NOMO-1 treated with dmso at 0.1 percent for 144 hours (cell line): ENCODE results near the gene WDR70.
"Not testable (repeated sequence)": the region's sequence is repeated elsewhere in the genome, so short reads cannot be mapped to it uniquely, and the experiment has no call there.

ENCODE experiments used
- DNase-seq: peaks from one replicate; lab custom pipeline; 2025; ENCODE audit not compliant: unreplicated experiment; lab: John Stamatoyannopoulos, UW

Gene WDR70

DNA sequence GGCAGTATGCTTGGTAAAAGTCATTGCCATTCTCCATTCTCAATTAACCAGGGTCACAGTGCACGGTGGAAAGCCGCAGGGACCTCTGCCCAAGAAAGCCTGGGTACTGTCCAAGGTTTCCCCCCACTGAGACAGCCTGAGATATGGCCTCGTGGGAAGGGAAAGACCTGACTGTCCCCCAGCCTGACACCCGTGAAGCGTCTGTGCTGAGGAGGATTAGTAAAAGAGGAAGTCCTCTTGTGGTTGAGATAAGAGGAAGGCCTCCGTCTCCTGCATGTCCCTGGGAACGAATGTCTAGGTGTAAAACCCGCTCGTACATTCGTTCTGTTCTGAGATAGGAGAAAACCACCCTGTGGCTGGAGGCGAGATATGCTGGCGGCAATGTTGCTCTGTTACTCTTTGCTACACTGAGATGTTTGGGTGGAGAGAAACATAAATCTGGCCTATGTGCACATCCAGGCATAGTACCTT lies 293.0 kb downstream of the WDR70 start:
- DNase-seq: peak; percentile 84

DNA sequence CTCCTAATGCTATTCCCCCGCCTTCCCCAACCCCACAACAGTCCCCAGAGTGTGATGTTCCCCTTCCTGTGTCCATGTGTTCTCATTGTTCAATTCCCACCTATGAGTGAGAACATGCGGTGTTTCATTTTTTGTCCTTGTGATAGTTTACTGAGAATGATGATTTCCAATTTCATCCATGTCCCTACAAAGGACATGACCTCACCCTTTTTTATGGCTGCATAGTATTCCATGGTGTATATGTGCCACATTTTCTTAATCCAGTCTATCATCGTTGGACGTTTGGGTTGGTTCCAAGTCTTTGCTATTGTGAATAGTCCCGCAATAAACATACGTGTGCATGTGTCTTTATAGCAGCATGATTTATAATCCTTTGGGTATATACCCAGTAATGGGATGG lies 295.2 kb downstream of the WDR70 start:
- DNase-seq: not testable (repeated sequence)

DNA sequence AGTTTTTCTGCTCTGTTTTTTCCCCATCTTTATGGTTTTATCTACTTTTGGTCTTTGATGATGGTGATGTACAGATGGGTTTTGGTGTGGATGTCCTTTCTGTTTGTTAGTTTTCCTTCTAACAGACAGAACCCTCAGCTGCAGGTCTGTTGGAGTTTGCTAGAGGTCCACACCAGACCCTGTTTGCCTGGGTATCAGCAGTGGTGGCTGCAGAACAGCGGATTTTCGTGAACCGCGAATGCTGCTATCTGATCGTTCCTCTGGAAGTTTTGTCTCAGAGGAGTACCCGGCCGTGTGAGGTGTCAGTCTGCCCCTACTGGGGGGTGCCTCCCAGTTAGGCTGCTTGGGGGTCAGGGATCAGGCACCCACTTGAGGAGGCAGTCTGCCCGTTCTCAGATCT lies 300.2 kb downstream of the WDR70 start:
- DNase-seq: not testable (repeated sequence)

DNA sequence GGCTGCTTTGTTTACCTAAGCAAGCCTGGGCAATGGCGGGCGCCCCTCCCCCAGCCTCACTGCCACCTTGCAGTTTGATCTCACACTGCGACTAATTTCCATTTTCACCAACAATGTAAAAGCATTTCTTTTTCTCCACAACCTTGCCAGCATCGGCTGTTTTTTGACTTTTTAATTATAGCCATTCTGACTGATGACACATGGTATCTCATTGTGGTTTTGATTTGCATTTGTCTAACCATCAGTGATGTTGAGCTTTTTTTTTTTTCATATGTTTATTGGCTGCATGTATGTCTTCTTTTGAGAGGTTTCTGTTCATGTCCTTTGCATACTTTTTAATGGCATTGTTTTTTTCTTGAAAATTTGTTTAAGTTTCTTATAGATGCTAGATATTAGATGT lies 300.8 kb downstream of the WDR70 start:
- not testable (repeated sequence) for DNase-seq

DNA sequence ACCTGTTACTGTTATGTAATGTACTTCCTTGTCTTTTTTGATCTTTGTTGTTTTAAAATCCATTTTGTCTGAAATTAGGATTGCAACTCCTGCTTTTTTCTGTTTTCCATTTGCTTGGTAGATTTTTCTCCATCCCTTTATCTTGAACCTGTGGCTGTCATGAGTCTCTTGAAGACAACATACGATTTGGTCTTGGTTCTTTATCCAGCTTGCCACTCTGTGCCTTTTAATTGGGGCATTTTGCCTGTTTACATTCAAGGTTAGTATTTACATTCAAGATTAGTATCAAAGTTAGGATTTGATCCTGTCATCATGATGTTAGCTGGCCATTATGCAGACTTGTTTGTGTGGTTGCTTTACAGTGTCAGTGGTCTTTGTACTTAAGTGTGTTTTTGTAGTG lies 304.0 kb downstream of the WDR70 start:
- no peak for DNase-seq

DNA sequence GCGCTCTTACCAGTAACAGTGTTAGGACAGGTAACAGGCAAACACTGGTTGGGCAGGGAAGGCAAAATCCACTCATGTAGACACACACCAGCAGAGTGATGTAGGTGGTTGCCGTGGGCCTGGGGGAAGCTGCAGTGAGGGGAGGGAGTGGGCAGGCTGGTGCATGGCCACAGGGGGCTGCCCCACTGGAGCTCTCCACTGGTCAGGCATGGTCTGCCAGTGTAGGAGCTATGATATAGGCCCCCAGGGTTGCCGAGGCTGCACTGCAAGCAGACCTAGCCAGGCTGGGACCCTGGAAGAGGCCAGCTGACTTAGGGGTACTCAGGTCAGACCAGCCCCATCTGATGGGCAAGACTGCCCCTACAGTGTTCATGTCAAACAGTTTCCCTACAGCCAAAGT lies 306.1 kb downstream of the WDR70 start:
- no peak for DNase-seq

DNA sequence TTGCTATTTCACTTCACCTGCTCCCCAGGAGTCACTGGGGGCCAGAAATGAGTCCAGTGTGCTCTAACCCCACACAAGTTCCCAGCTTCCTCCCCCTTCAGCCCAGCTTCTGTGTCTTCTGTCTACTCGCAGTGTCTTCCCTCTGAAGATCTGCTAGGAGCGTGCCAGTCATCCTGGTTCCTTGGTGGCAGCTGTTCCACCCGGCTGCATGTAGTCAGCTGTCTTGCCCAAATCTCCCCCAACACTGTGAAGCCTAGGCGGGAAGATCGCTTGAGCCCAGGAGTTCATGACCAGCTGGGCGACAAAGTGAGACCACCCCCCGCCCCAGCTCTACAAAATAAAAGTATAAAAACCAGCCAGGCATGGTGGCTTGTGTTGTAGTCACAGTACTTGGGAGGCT lies 306.7 kb downstream of the WDR70 start:
- no peak for DNase-seq

DNA sequence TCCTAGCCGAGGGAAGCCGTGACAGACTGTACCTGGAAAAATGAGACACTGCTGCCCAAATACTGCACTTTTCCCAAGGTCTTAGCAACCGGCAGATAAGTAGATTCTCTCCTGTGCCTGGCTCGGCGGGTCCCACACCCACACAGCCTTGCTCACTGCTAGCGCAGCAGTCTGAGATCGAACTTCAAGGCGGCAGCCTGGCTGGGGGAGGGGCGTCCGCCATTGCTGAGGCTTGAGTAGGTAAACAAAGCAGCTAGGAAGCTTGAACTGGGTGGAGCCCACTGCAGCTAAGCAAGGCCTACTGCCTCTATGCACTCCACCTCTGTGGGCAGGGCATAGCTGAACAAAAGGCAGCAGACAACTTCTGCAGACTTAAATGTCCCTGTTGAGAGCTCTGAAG lies 309.8 kb downstream of the WDR70 start:
- DNase-seq: not testable (repeated sequence)

DNA sequence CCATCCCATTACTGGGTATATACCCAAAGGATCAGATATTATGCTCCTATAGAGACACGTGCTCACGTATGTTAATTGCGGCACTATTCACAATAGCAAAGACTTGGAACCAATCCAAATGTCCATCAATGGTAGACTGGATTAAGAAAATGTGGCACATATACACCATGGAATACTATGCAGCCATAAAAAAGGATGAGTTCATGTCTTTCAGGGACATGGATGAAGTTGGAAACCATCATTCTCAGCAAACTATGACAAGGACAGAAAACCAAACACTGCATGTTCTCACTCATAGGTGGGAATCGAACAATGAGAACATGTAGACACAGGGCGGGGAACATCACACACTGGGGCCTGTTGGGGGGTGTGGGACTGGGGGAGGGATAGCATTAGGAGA lies 315.2 kb downstream of the WDR70 start:
- DNase-seq: not testable (repeated sequence)

DNA sequence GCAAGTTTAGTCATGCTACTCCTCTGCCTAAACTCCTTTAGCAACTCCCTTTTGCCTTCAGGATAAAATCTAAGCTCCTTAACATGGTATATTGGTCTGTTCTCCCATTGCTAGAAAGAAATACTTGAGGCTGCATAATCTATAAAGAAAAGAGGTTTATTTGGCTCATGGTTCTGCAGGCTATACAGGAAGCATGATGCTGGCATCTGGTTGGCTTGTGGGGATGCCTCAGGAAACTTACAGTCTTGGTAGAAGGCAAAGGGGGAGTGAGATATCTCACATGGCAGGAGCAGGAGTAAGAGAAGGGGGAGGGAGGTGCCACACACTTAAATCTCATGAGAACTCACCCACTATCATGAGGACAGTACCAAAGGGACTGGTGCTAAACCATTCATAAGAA lies 315.7 kb downstream of the WDR70 start:
- DNase-seq: no peak

DNA sequence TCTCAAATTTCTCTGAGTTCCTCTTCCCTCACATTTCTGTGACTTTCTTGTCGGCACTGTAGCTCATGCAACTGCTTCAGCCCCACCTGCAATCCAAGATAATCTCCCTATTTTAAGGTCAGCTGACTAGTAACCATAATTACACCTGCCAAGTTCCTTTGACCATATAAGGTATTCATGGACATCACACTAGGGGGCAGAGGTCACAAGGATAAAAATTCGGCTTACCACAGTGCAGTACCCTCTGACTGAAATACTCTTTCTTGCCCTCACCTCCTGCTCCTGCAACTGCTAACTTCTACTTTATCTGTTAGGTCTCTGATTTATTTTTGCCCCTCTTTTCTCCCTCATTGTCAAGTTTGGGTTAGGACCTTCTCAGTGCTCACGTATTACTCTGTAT lies 316.5 kb downstream of the WDR70 start:
- no peak for DNase-seq

DNA sequence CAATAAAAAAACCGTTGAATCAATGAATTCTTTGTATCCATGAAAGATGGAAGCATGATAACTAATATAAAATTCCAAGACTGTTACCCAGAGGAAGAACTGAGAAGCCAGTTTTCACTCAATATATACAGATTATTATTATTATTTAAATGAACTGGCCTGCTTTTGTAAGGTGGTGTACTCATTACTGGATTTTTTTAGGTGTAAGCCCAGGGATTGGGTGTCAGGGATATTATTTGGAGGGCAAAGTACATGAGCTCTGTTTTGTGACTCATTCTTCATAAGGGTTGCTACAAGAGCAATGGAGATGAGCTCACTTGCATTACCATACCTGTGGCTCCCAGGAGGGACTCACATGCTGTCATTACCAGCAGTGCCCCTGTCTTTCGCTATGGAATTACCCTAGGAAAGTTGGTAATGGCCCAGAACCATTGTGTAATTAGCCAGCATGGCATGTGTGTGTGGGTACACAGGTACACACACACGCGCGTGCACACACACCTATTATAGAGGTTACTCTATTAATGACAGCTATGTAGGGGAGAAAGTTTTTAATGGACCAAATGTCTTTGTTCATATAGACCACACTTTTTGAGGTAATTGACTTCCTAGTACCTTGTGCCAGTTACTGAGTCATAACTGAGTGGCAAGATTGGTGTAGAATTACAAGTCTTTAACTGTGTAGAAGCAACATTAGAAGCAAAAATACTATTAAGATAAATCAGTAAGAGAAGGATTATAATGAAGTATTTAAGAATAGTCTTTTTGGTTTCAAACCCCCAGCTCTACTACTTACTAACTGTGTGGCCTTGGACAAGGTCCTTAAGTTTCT lies 317.3 kb downstream of the WDR70 start:
- DNase-seq: no peak

DNA sequence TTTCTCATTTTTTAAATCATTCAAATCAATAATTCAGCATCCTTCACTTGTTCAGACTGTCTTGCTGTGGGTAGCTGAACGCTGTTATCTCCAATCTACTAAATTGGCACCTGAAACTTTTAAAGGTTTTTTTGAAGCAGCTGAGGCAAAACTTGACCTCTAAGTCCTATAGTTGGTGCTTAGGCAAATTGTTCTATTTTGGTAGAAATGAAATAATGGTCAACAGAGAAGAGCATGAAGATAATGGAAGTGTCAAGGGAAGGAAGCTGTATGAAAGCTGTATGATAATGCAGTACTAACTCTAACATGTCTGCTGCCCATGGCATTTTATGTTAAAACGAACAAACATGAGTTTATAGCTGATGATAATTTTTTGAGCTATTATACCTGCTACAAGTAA lies 322.8 kb downstream of the WDR70 start:
- no peak for DNase-seq

DNA sequence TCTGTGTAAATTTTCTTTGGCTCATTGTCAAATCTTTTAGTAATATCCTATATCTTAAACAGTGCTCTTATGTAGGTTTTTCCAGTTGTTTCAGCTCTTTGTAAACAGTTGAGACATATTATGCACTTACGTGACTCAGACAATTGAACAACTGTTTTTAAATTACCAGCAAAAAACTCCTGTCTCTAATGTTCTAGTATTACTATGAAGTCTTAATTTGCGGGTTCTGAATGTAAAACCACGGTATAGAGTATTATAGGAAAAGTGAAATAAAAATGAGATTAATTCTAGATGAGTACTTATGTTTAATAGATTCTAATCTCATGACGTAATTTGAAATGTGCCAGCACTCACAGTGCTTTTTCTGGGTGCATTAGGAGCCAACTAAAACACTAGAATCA lies 324.7 kb downstream of the WDR70 start:
- DNase-seq: no peak

DNA sequence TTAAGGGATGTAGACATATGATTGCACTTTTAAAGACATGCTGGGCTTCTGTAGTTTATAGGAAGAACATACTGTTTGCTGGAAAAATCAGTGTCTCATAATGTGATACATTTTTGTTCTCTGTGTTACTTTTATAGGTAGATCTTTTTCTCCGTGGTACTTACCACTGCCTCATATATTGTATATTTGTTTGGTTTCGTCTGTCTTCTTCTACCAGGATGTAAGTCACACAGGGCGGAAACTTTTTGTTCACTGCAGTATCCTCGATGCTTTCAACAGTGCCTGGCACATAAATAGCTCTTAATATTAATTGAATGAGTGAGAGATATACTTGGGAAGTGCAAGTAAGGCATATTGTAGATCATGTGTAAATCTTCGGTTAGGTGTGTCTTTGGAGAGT lies 325.3 kb downstream of the WDR70 start:
- DNase-seq: no peak

DNA sequence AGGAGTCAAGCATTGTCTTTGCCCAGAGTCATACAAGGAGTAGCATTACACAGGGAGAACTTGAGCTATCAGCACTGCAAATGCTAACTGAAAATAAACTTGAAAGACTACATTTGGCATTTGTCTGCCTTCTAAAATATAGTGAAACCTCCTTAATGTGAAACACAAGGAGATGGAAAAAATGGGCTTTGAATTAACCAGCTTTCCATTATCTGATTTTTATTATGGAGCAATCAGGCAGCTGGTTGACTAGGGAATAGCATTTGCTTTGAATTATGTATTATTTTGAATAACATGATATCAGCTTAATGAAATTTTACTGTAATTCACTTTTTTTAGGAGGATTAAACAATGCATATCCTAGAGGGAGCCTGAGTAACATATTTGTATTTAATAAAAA lies 329.9 kb downstream of the WDR70 start:
- no peak for DNase-seq

DNA sequence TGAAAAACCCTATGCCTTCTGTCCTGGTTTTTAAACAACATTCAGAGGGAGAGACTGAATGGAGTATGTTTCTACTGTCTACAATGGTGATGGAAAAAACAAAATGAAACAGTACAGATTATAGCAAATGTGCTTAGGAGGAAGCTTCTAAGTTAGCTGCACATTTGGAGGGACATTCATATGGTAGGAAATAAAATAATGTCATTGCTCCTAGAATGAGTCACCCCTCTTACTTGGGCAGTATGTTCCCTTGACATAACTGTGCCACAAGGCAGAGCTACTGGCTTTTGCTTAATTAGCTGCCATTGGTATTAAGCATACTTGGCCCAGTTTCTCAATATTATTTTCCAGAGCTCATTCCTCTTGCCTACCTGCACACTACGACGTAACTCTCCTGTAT lies 331.8 kb downstream of the WDR70 start:
- no peak for DNase-seq

DNA sequence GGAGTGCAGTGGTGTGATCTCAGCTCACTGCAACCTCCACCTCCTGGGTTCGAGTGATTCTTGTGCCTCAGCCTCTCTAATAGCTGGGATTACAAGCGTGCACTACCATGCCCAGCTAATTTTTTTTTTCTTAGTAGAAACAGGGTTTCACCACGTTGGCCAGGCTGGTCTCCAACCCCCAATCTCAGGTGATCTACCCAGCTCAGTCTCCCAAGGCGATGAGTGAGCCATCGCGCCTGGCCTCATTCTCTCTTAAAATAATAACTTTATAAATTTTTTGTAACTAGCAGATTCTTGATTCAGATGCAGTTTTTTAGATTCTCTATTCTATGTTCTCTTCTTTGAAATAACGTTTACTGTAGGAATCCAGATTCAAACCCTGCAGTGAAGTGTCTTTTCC lies 333.6 kb downstream of the WDR70 start:
- no peak for DNase-seq

DNA sequence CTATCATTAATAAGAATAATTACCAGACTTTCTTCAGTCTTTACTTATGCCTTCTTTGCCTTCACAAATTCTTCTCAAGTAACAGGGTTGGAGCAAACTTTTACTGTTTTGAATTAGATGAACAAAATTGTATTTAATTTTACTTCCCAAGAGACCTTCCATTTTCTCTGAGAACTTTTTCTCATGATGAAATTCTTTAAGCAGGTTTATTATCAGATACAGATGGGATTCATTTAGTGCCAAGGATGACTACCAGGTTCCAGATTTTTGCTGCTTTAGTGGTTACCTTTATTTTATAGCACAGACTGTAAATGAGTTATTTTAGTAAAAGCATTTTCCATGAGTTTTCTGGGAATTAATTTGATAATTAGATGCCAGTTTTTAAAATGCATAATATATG lies 335.6 kb downstream of the WDR70 start:
- no peak for DNase-seq

DNA sequence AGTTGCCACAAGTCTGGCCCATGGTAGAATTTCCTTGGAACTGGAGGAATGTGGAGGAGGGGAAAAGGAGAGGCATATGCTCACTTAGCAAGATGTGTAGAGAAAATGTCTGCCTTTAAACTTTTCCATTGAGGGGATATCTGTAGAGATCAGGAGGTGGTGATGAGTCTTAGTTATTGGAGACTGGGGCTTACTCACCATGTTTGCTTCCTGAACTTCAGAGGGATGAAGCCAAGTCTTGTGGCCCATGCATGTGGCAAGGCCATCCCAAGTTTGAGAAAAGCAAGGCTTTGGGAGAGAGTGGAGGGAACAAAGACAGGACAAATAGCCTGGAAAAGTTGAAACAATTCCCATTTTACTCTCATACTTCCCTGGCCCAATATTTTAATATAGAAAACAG lies 336.2 kb downstream of the WDR70 start:
- DNase-seq: no peak

DNA sequence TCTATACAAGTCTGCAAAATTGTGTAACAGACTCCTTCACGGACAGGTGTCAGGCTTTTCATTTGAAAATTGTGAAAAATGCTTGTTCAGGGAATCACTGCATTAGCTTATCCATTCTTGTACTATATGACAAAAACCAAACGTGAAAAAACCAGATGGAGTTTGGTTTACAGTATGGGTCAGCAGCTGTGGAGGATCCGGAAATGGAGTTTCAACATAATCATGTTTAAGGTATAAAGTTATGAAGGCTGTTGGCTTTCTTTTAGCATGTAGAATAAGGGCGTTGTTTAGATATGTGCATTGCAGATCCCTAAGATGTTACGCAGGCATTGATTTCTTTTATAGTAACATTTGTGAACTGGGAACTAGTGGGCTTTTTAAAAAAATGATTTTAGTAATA lies 336.9 kb downstream of the WDR70 start:
- no peak for DNase-seq

DNA sequence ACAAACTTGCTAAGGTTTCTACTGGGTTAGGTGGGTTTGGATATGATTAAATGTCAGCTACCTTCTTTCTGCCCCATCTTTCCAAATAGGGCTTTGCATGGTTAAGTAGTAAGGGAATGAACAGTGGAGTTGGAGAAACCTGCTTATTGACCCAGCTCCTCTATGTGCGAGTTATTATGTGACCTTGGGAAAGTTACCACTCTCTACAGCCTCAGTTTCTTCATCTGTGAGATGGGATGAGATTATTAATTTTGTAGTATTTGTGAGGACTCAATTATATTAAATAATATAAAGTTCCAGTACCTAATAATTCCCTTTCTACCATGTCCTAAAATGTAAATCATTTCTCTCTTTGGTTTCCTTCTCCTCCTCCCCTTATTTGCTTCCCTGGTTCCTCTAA lies 337.3 kb downstream of the WDR70 start:
- no peak for DNase-seq

DNA sequence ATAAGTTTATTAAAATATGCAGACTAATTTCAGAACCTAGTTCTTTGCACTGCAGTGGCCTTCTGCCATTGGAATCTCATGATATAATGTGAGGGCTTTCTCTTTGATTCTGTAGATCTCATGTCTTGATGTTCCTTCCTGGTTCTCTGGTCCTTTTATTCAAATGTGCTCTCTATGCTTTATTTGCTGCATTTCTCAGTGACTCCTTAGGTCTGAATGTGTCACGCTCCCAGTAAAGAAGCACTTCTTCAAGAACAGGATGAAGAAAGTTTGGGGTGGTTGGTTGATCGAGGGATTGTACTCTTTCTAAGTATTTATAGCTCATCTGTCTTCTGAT lies 338.1 kb downstream of the WDR70 start:
- no peak for DNase-seq
